ENCODE results near the gene RHEB.
A peak's percentile ranks its signal among the peaks of the same experiment; 100 is the strongest.
"Not testable (repeated sequence)": the region's sequence is repeated elsewhere in the genome, so short reads cannot be mapped to it uniquely, and the experiment has no call there.

The RHEB gene

GRCh38 chr7:151520419-151521261 is 945 bp upstream of the RHEB start:
- peak overlapping the region; percentile 92 for H3K27ac ChIP-seq (replicated peaks)
- no peak for TF ChIP-seq CTCF (IDR thresholded peaks at IDR 0.05; ENCODE audit: insufficient read depth, low read length)
- TF ChIP-seq SPI1 (IDR thresholded peaks at IDR 0.05; ENCODE audit: borderline replicate concordance, low read depth) = no peak
- TF ChIP-seq POLR2AphosphoS5 (IDR thresholded peaks at IDR 0.05; ENCODE audit: low read depth) = no peak
- TF ChIP-seq GABPA (IDR thresholded peaks at IDR 0.05; ENCODE audit: low read depth) = no peak
- no peak for TF ChIP-seq REST (IDR thresholded peaks at IDR 0.05; ENCODE audit: insufficient replicate concordance, low read depth)
- no peak for DNase-seq (ENCODE audit: low read depth in 1 of 2, low spot score in 1 of 2)
- H3K4me3 ChIP-seq (replicated peaks; ENCODE audit: insufficient read depth, low read length) = peak overlapping the region; percentile 21
- H3K27me3 ChIP-seq (ENCODE audit: insufficient read depth, poor library complexity, severe bottlenecking) = no peaks in the 10 kb centered on the region

GRCh38 chr7:151518947-151519764 is 539 bp downstream of the RHEB start:
- TF ChIP-seq SPI1 (IDR thresholded peaks at IDR 0.05; ENCODE audit: borderline replicate concordance, low read depth) (peak; percentile 26; the same call in 1 of the 2 replicates), POLR2AphosphoS5 (IDR thresholded peaks at IDR 0.05; ENCODE audit: low read depth) (peak; percentile 34; the same call in 1 of the 2 replicates)
- H3K27me3 ChIP-seq (ENCODE audit: insufficient read depth, poor library complexity, severe bottlenecking) = not testable (repeated sequence)
- peak overlapping the region; percentile 66 for H3K4me3 ChIP-seq (replicated peaks; ENCODE audit: insufficient read depth, low read length)
- DNase-seq (ENCODE audit: low read depth in 1 of 2, low spot score in 1 of 2) = peak in 1 of 2 experiments; percentile 38
- H3K27ac ChIP-seq (replicated peaks) = peak overlapping the region; percentile 92

- no peaks in the 10 kb centered on the region for H3K27me3 ChIP-seq (ENCODE audit: insufficient read depth, poor library complexity, severe bottlenecking)
- peak overlapping the region; percentile 66 for H3K4me3 ChIP-seq (replicated peaks; ENCODE audit: insufficient read depth, low read length)
- peak overlapping the region; percentile 76 for H3K27ac ChIP-seq (replicated peaks)
- peak in 1 of 2 experiments; percentile 49 for DNase-seq (ENCODE audit: low read depth in 1 of 2, low spot score in 1 of 2)
- TF ChIP-seq CTCF (IDR thresholded peaks at IDR 0.05; ENCODE audit: insufficient read depth, low read length) (no peak), REST (IDR thresholded peaks at IDR 0.05; ENCODE audit: insufficient replicate concordance, low read depth) (peak; percentile 32)
These were observed 1.4 kb downstream of the RHEB start for GRCh38 chr7:151518105-151518946.

Data from HL-60 (cell line).